SK-N-SH (cell line): ENCODE data around the gene ABHD2.

ENCODE experiments used
- CTCF ChIP-seq: fragments of 200-600 bp; sonication (generic); IDR thresholded peaks from 2 replicates; pipeline ENCODE4 v1.6.1; 2017; ENCODE audit warnings: antibody characterized with exemption, mild to moderate bottlenecking, moderate library complexity
- MAX ChIP-seq: IDR thresholded peaks from 2 replicates; pipeline ENCODE4 v1.4.0; 2012; ENCODE audit warnings: low read depth

DNA sequence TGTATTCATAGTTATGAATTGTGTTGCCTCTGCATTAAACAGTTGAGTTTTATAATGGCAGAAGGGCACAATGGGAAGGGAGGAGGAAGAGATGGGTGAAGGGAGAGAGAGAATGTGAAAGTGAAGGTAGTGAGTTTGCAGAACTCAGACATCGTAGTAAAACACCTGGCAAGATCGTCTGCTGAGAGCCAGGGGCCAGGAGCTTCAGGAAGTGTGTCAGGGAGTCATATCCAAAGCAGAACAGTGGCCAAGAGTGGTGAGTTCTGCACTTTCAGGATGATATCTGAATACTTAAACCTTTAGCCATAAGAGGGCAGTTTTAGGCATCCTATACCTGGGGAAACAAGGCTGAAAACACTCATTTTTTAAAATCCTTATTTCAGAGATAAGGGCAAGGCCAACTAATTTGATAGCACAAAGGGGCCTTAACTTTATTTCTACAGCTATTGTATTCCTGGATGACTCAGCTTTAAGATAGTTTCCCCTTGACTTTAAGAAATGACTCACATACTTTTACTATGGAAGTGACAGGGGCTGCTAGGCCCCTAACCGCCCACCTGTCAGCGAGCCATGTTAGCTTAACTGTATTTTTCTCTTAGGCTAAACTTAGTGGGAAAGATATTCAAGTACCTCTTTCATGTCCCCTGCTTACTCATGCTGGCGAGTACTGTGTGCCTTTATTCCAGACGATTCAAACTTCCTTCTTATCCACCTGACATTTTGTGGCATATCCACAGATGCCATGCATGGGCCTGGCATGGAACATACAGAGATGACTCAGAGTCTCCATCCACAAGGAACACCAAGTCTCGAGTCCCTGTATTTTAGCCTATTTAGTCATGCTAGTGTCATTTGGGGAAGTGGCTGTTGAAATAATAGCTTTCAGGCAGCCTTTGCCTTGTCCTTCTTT is 79.3 kb downstream of the ABHD2 start:
- TF ChIP-seq CTCF (no peak), MAX (no peak; the same call in 1 of the 2 replicates)
